Trophoblast cell (in vitro differentiated cells and primary cell): ENCODE data around the gene SF3B2.

Experiments used
- DNase-seq, 2 donors: peaks; one replicate each; pipeline ENCODE4 v3.0.0-alpha.2; 2016
- H2AFZ ChIP-seq: 2 replicates; pipeline ENCODE4 v1.6.1; 2013; ENCODE audit warnings: low read length, moderate library complexity, mild to moderate bottlenecking; ENCODE audit not compliant: insufficient read depth, poor library complexity
- H2AK5ac ChIP-seq: 2 replicates; pipeline ENCODE4 v1.6.1; 2013; ENCODE audit warnings: mild to moderate bottlenecking, low read length
- H2BK120ac ChIP-seq: 2 replicates; pipeline ENCODE4 v1.6.1; 2013; ENCODE audit warnings: low read length, mild to moderate bottlenecking, moderate library complexity; ENCODE audit not compliant: insufficient read depth, poor library complexity
- H2BK12ac ChIP-seq: 2 replicates; pipeline ENCODE4 v1.6.1; 2013; ENCODE audit warnings: mild to moderate bottlenecking, low read length, moderate library complexity
- H2BK5ac ChIP-seq: 2 replicates; pipeline ENCODE4 v1.6.1; 2013; ENCODE audit warnings: low read length, low read depth, moderate library complexity, mild to moderate bottlenecking; ENCODE audit not compliant: poor library complexity
- H3K14ac ChIP-seq: 2 replicates; pipeline ENCODE4 v1.6.1; 2013; ENCODE audit warnings: mild to moderate bottlenecking, low read length
- H3K18ac ChIP-seq: 2 replicates; pipeline ENCODE4 v1.6.1; 2013; ENCODE audit warnings: mild to moderate bottlenecking, low read length
- H3K23ac ChIP-seq: 2 replicates; pipeline ENCODE4 v1.6.1; 2013; ENCODE audit warnings: low read length
- H3K27ac ChIP-seq: 2 replicates; pipeline ENCODE4 v1.5.1; 2013; ENCODE audit warnings: low read depth, mild to moderate bottlenecking, inconsistent platforms, low read length, moderate library complexity
- H3K27me3 ChIP-seq: 2 replicates; pipeline ENCODE4 v1.6.1; 2013; ENCODE audit warnings: inconsistent platforms, mild to moderate bottlenecking, low read length, moderate library complexity; ENCODE audit not compliant: insufficient read depth
- H3K36me3 ChIP-seq, 2 experiments: 1 replicate in 1 of 2; 2 replicates in 1 of 2; pipeline ENCODE4 v1.6.1; 2013; ENCODE audit warnings: low read length in 2 of 2, mild to moderate bottlenecking in 2 of 2, moderate library complexity in 1 of 2; ENCODE audit not compliant: insufficient read depth in 2 of 2, control insufficient read depth in 1 of 2
- H3K4ac ChIP-seq: 2 replicates; pipeline ENCODE4 v1.6.1; 2013; ENCODE audit warnings: low read depth, mild to moderate bottlenecking, low read length, moderate library complexity
- H3K4me1 ChIP-seq, 2 experiments: 1 replicate in 1 of 2; 2 replicates in 1 of 2; pipeline ENCODE4 v1.6.1; 2013; ENCODE audit warnings: low read length in 2 of 2, mild to moderate bottlenecking in 2 of 2, moderate library complexity in 1 of 2; ENCODE audit not compliant: insufficient read depth in 2 of 2, control insufficient read depth in 1 of 2
- H3K4me2 ChIP-seq: 2 replicates; pipeline ENCODE4 v1.6.1; 2013; ENCODE audit warnings: inconsistent platforms, mild to moderate bottlenecking, low read length, moderate library complexity
- H3K4me3 ChIP-seq: 2 replicates; pipeline ENCODE4 v1.5.1; 2013; ENCODE audit warnings: mild to moderate bottlenecking, low read depth, low read length, inconsistent platforms
- H3K79me1 ChIP-seq: one replicate; pipeline ENCODE4 v1.6.1; 2013; ENCODE audit warnings: low read length
- H3K79me2 ChIP-seq: 2 replicates; pipeline ENCODE4 v1.6.1; 2013; ENCODE audit warnings: low read length, mild to moderate bottlenecking; ENCODE audit not compliant: control insufficient read depth, insufficient read depth, poor library complexity
- H3K9ac ChIP-seq: 2 replicates; pipeline ENCODE4 v1.6.1; 2013; ENCODE audit warnings: mild to moderate bottlenecking, low read length
- H3K9me3 ChIP-seq: 2 replicates; pipeline ENCODE4 v1.6.1; 2013; ENCODE audit warnings: low read depth, mild to moderate bottlenecking, control low read depth, inconsistent platforms, low read length; ENCODE audit not compliant: insufficient read depth
- H4K12ac ChIP-seq: 2 replicates; pipeline ENCODE4 v1.6.1; 2013; ENCODE audit warnings: low read depth, mild to moderate bottlenecking, low read length, moderate library complexity
- H4K8ac ChIP-seq: 2 replicates; pipeline ENCODE4 v1.6.1; 2013; ENCODE audit warnings: low read depth, mild to moderate bottlenecking, low read length, moderate library complexity
- H4K91ac ChIP-seq: one replicate; pipeline ENCODE4 v1.6.1; 2013; ENCODE audit warnings: low read depth, mild to moderate bottlenecking, low read length, moderate library complexity
- WGBS: extraction: QIAGEN DNeasy Blood & Tissue Kit; methylation state at CpG from one replicate; pipeline ENCODE4 v1.1.7; 2013; ENCODE audit warnings: missing lambda C conversion rate; ENCODE audit not compliant: insufficient read length, insufficient coverage; ENCODE audit errors: extremely low coverage; 5-methylcytosine and 5-hydroxymethylcytosine counted together

SF3B2 gene

DNA sequence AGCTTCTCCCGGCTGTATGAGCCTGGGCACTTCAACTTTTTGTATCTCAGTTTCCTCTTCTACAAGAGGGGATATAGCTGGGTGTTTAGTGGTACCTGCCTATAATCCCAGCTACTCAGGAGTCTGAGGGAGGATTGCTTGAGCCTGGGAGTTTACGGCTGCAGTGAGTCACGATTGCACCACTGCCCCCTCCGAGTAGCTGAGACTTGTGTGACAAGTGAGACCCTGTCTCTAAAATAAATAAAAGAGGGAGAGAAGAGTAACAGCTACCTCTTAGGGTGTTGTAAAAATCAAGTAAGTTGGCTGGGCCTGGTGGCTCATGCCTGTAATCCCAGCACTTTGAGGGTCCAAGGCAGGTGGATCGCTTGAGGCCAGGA lies 15.8 kb upstream of the SF3B2 start:
- no CpG with 5 or more reads among the region's 5 CpGs for WGBS
- Histone ChIP-seq H2BK120ac (no peak overlapping the region), H2BK12ac (no peak overlapping the region), H4K8ac (no peak overlapping the region), H3K14ac (no peak overlapping the region), H3K18ac (no peak overlapping the region), H3K4ac (no peak overlapping the region), H3K79me2 (no peaks in the 10 kb centered on the region), H3K27ac (no peak overlapping the region), H3K4me1 (no peaks in the 10 kb centered on the region), H3K4me2 (no peak overlapping the region), H4K12ac (no peak overlapping the region), H3K79me1 (no peaks in the 10 kb centered on the region), H3K9me3 (peaks cover 11% of the 10 kb centered on the region), H3K27me3 (no peaks in the 10 kb centered on the region), H2AK5ac (no peak overlapping the region), H3K36me3 (no peaks in the 10 kb centered on the region), H2BK5ac (no peak overlapping the region), H4K91ac (no peak overlapping the region), H3K4me3 (no peak overlapping the region), H2AFZ (no peak overlapping the region), H3K9ac (no peak overlapping the region), H3K23ac (no peak overlapping the region)
- no peak for DNase-seq

- H3K27me3 ChIP-seq = no peaks in the 10 kb centered on the region
- H2BK120ac ChIP-seq = no peak overlapping the region
- no peaks in the 10 kb centered on the region for H3K79me1 ChIP-seq
- no CpG with 5 or more reads among the region's 3 CpGs for WGBS
- no peak overlapping the region for H3K14ac ChIP-seq
- H2BK12ac ChIP-seq = no peak overlapping the region
- H2AFZ ChIP-seq = no peak overlapping the region
- H3K18ac ChIP-seq = no peak overlapping the region
- H2BK5ac ChIP-seq = no peak overlapping the region
- H3K23ac ChIP-seq = no peak overlapping the region
- no peak overlapping the region for H3K4ac ChIP-seq
- no peak overlapping the region for H3K9ac ChIP-seq
- H3K36me3 ChIP-seq = no peaks in the 10 kb centered on the region
- H3K4me1 ChIP-seq = no peaks in the 10 kb centered on the region
- H3K27ac ChIP-seq = no peak overlapping the region
- H3K9me3 ChIP-seq = peaks cover 11% of the 10 kb centered on the region
- H3K4me2 ChIP-seq = no peak overlapping the region
- no peak overlapping the region for H4K8ac ChIP-seq
- no peak overlapping the region for H4K91ac ChIP-seq
- no peak overlapping the region for H4K12ac ChIP-seq
- no peak for DNase-seq
- H3K4me3 ChIP-seq = no peak overlapping the region
- no peak overlapping the region for H2AK5ac ChIP-seq
- H3K79me2 ChIP-seq = no peaks in the 10 kb centered on the region
These were observed 14.8 kb upstream of the SF3B2 start for GRCh38 chr11:66037327-66037726.

DNA sequence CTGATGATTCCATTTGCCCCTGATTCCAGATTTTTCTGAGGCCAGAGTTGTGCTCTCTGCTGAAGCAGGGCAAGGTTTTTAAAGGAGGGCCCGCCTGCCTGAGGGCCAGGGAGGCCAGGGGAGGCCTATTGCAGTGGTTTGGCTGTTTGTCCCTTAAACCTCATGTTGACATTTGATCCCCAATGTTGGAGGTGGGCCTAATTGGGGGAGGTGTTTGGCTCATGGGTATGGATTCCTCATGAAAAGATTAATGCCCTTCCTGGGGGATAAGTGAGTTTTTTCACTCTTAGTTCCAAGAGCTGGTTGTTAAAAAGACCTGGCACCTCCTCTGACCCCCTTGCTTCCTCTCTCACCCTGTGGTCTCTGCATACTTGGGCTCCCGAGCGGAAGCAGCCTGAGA lies 12.4 kb upstream of the SF3B2 start:
- no peak overlapping the region for H3K4me2 ChIP-seq
- no peak overlapping the region for H2BK5ac ChIP-seq
- H4K91ac ChIP-seq = no peak overlapping the region
- no peak overlapping the region for H2BK120ac ChIP-seq
- H3K79me1 ChIP-seq = no peaks in the 10 kb centered on the region
- no peaks in the 10 kb centered on the region for H3K79me2 ChIP-seq
- no peak overlapping the region for H3K4ac ChIP-seq
- H3K9me3 ChIP-seq = peaks cover 11% of the 10 kb centered on the region
- H3K27ac ChIP-seq = no peak overlapping the region
- no peak overlapping the region for H3K23ac ChIP-seq
- no peak overlapping the region for H3K18ac ChIP-seq
- H3K36me3 ChIP-seq = no peaks in the 10 kb centered on the region
- H2AK5ac ChIP-seq = no peak overlapping the region
- no peaks in the 10 kb centered on the region for H3K27me3 ChIP-seq
- H4K12ac ChIP-seq = no peak overlapping the region
- no peak for DNase-seq
- no peak overlapping the region for H3K9ac ChIP-seq
- no peak overlapping the region for H2AFZ ChIP-seq
- H4K8ac ChIP-seq = no peak overlapping the region
- no peaks in the 10 kb centered on the region for H3K4me1 ChIP-seq
- no CpG with 5 or more reads among the region's 3 CpGs for WGBS
- no peak overlapping the region for H3K14ac ChIP-seq
- no peak overlapping the region for H2BK12ac ChIP-seq
- H3K4me3 ChIP-seq = no peak overlapping the region

- no CpG with 5 or more reads among the region's 81 CpGs for WGBS
- H3K79me1 ChIP-seq = no peaks in the 10 kb centered on the region
These were observed 9.8 kb upstream of the SF3B2 start for GRCh38 chr11:66042227-66042995.

More at GRCh38 chr11:66042227-66042995, 9.8 kb upstream of the SF3B2 start:
- Histone ChIP-seq H3K27ac (no peak overlapping the region), H3K36me3 (no peaks in the 10 kb centered on the region), H2BK12ac (no peak overlapping the region), H4K12ac (no peak overlapping the region), H3K4me2 (no peak overlapping the region), H2BK5ac (no peak overlapping the region), H3K14ac (no peak overlapping the region), H3K4ac (no peak overlapping the region), H3K23ac (no peak overlapping the region), H3K9me3 (no peaks in the 10 kb centered on the region), H3K27me3 (no peaks in the 10 kb centered on the region), H2AFZ (no peak overlapping the region), H3K18ac (no peak overlapping the region), H3K4me1 (peaks cover 0 to 4% of the 10 kb centered on the region in 2 experiments), H2AK5ac (no peak overlapping the region), H2BK120ac (no peak overlapping the region), H3K79me2 (no peaks in the 10 kb centered on the region), H3K9ac (no peak overlapping the region), H3K4me3 (no peak overlapping the region), H4K8ac (no peak overlapping the region), H4K91ac (no peak overlapping the region)
- no peak for DNase-seq
